GM12892 (cell line): ENCODE data around the gene MPPE1.

Experiments
- POLR2A ChIP-seq: IDR thresholded peaks from 2 replicates; pipeline ENCODE4 v1.6.1; 2011; ENCODE audit warnings: low read depth, low read length, control low read depth
- POLR2AphosphoS5 ChIP-seq: IDR thresholded peaks from 2 replicates; pipeline ENCODE4 v1.6.1; 2011; ENCODE audit warnings: low read depth, low read length, control low read depth

DNA sequence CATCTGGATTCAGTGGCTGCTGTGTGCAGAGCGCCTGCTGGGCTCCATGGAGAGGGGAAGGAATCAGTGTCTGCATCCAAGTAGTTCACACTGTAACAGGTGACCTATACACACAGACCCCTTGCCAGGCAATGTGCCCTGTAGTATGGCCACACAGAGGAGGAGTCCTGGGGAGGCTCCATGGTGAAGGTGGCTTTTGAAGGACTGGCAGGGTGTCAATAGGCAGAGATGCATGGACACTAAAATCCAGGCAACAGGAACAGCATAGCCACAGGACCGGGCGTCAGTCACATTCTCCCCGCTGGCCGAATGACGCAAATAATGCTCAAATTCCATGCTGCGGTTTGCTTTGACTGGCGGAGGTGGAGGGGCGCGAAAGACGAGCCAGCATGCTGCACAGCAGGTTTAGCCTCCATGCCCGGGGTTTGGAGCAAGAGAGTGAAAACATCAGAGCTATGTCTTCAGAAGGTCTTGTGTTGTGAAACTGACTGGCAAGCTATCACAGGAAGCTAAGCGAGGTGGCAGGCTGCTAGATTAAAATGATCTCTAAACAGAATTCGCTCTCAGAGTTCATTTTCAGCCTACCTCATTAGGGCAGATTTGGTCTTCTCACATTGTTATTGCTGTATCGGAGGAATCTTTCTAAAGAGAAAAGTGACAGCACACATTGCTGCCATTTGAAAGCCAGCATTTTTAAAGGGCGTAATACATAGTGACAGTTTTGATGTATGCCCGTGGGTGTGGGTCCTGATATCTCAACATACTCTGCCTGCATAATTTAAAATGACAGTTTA lies 58.1 kb downstream of the MPPE1 start:
- TF ChIP-seq POLR2A (no peak), POLR2AphosphoS5 (no peak)
